Measurements from ENCODE around the gene ZNF518B. TPM values are rescaled to one million over a fixed set of nuclear protein-coding genes. Genes with fewer than 3 reads are reported as not detected.

The ZNF518B gene
- total RNA-seq, 1 experiment from 2014 or later, result 1.5 TPM

DNA sequence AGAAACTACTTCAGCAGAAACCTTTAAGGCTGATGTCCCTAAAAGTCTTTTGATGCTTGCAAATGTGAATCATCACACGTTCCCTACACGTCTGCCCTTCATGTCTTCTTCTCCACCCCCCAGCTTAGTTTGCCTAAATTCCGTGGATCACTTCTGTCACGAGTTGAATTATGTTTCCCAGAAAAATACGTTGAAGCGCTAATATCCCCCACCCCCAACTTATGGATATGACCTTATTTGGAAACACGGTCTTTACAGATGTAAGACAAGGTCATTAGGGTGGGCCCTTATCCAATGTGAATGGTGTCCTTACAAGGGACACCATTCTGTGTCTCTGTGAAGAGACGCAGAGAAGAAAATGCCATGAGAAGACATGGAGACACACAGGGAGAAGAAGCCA, 2.1 kb upstream of the ZNF518B start:
- CTCF ChIA-PET, result no interaction called here
- intact Hi-C loops (cut with micrococcal nuclease), result no loop called here
- no peak for DNase-seq (ENCODE audit: unreplicated experiment)
- Mint-ChIP-seq H3K4me1 (ENCODE audit: insufficient read depth, unreplicated experiment) (no peaks in the 10 kb centered on the region), H3K27ac (ENCODE audit: low read depth, unreplicated experiment) (no peak overlapping the region), H3K4me3 (ENCODE audit: unreplicated experiment) (no peak overlapping the region), H3K9me3 (ENCODE audit: unreplicated experiment) (peaks cover 7% of the 10 kb centered on the region), H3K36me3 (ENCODE audit: insufficient read depth, unreplicated experiment) (no peaks in the 10 kb centered on the region), H3K27me3 (ENCODE audit: insufficient read depth, unreplicated experiment) (no peaks in the 10 kb centered on the region)
- TF ChIP-seq, protein P1, sequence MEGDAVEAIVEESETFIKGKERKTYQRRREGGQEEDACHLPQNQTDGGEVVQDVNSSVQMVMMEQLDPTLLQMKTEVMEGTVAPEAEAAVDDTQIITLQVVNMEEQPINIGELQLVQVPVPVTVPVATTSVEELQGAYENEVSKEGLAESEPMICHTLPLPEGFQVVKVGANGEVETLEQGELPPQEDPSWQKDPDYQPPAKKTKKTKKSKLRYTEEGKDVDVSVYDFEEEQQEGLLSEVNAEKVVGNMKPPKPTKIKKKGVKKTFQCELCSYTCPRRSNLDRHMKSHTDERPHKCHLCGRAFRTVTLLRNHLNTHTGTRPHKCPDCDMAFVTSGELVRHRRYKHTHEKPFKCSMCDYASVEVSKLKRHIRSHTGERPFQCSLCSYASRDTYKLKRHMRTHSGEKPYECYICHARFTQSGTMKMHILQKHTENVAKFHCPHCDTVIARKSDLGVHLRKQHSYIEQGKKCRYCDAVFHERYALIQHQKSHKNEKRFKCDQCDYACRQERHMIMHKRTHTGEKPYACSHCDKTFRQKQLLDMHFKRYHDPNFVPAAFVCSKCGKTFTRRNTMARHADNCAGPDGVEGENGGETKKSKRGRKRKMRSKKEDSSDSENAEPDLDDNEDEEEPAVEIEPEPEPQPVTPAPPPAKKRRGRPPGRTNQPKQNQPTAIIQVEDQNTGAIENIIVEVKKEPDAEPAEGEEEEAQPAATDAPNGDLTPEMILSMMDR (IDR thresholded peaks at IDR 0.05; ENCODE audit: unreplicated experiment), result no peak
- no TSS peak for BruUV-seq (replicated peaks)
- POLR2A ChIA-PET, result no interaction called here

DNA sequence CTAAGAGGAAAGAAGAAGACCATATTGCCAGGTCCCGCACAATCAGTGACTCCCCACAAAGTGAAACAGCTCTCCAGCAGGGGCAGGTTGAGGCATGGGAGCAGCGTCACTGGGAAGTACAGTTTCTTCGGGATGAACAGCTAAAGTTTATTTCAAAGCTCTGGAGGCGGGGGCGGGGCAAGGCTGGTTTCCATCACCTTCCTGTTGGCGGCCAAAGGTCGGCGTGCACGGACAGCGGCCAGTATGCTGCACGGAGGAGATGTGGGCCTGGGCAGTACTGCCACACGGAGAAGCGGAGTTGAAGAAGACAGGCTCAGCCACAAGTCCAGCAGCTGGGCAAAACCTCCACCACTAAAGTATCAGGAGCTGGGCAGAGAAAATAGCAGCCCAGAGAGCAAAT, 951 bp upstream of the ZNF518B start:
- DNase-seq (ENCODE audit: unreplicated experiment), result no peak

DNA sequence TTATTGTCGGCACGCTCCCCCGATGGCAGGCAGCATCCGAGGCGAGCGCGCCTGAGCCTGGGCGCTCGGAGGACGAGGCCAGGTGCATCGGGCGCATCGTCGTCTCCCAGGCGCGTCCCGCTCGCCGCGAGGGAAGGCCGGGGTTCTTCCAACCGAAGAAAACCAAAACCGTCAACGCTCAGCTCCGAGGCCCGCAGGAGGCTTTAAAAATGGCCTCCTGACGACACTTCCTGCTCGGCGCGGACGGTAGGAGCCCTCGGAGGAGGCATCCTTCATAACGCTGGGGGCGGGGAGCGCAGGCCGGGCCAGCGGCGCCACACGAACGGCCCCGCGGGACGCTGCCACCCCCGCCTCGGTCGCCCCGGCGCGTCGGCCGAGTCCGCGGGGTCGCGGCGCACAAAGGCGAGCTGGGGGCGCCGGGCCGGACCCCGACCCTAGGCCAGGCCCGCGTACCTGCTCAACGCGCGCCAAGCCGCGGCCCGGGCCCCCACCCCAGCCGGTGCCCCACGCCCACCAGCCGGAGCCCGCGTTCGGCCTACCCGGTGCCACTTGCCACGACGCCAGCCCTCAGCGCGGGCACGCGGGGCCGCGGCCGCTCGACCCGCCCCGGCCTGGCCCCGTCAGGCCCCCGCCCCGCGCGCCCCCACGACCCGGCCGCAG, 501 bp downstream of the ZNF518B start:
- Mint-ChIP-seq H3K4me1 (ENCODE audit: insufficient read depth, unreplicated experiment) (no peaks in the 10 kb centered on the region), H3K4me3 (ENCODE audit: unreplicated experiment) (peak overlapping the region; percentile 51), H3K36me3 (ENCODE audit: insufficient read depth, unreplicated experiment) (no peaks in the 10 kb centered on the region), H3K27me3 (ENCODE audit: insufficient read depth, unreplicated experiment) (no peaks in the 10 kb centered on the region), H3K27ac (ENCODE audit: low read depth, unreplicated experiment) (no peak overlapping the region), H3K9me3 (ENCODE audit: unreplicated experiment) (peaks cover 7% of the 10 kb centered on the region)
- intact Hi-C loops (cut with micrococcal nuclease), result no loop called here
- TF ChIP-seq, protein P1 (IDR thresholded peaks at IDR 0.05; ENCODE audit: unreplicated experiment), result no peak
- no TSS peak for BruUV-seq (replicated peaks)
- ChIA-PET CTCF (interaction anchor here (0.8 kb wide), 1 partner anchor 53 kb away, joined by 3 read pairs; no protein-coding TSS in a partner anchor), POLR2A (no interaction called here)
- no peak for DNase-seq (ENCODE audit: unreplicated experiment)

More for the DNA sequence above, 951 bp upstream of the ZNF518B start:
- BruUV-seq (replicated peaks), result no TSS peak
- Mint-ChIP-seq H3K4me1 (ENCODE audit: insufficient read depth, unreplicated experiment) (no peaks in the 10 kb centered on the region), H3K27me3 (ENCODE audit: insufficient read depth, unreplicated experiment) (no peaks in the 10 kb centered on the region), H3K9me3 (ENCODE audit: unreplicated experiment) (peaks cover 7% of the 10 kb centered on the region), H3K4me3 (ENCODE audit: unreplicated experiment) (no peak overlapping the region), H3K36me3 (ENCODE audit: insufficient read depth, unreplicated experiment) (no peaks in the 10 kb centered on the region), H3K27ac (ENCODE audit: low read depth, unreplicated experiment) (no peak overlapping the region)
- TF ChIP-seq, protein P1 (IDR thresholded peaks at IDR 0.05; ENCODE audit: unreplicated experiment), result no peak
- POLR2A ChIA-PET, result no interaction called here
- intact Hi-C loops (cut with micrococcal nuclease), result no loop called here
- CTCF ChIA-PET, result interaction anchor here (0.9 to 1.3 kb wide), 2 partner anchors 14 to 72 kb away, joined by 3 read pairs; no protein-coding TSS in a partner anchor

DNA sequence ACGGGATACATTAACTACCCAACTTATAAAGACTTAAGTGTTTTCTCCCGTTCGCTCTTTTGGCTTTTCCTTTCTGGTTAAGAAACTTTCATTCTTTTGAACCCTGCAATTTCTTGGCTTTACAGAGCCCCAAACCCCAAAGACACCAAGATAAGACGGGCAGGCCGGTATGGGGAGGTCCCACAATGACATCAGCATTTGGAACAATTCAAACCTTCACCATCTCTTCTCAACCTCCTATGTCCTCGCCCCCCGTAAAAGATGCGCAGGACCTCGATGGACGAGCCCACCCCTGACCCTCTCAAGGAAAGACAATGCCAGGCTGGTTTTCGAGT, 999 bp downstream of the ZNF518B start:
- DNase-seq (ENCODE audit: unreplicated experiment), result no peak
- Mint-ChIP-seq H3K27ac (ENCODE audit: low read depth, unreplicated experiment) (no peak overlapping the region), H3K4me1 (ENCODE audit: insufficient read depth, unreplicated experiment) (no peaks in the 10 kb centered on the region), H3K27me3 (ENCODE audit: insufficient read depth, unreplicated experiment) (no peaks in the 10 kb centered on the region), H3K9me3 (ENCODE audit: unreplicated experiment) (peaks cover 7% of the 10 kb centered on the region), H3K4me3 (ENCODE audit: unreplicated experiment) (peak overlapping the region; percentile 47), H3K36me3 (ENCODE audit: insufficient read depth, unreplicated experiment) (no peaks in the 10 kb centered on the region)
- CTCF ChIA-PET, result interaction anchor here (0.7 kb wide), 1 partner anchor 92 kb away, joined by 5 read pairs; no protein-coding TSS in a partner anchor
- POLR2A ChIA-PET, result no interaction called here
- TF ChIP-seq, protein P1 (IDR thresholded peaks at IDR 0.05; ENCODE audit: unreplicated experiment), result no peak
- intact Hi-C loops (cut with micrococcal nuclease), result no loop called here
- BruUV-seq (replicated peaks), result no TSS peak
